HG03460 (cell line): ENCODE measurements around the gene TOMM40.
"Not testable (repeated sequence)": the region's sequence is repeated elsewhere in the genome, so short reads cannot be mapped to it uniquely, and the experiment has no call there.

ENCODE experiments used
- ATAC-seq: cut with Tn5 transposase; IDR thresholded peaks from one replicate; pipeline ENCODE4 v1.9.1; 2021; ENCODE audit not compliant: unreplicated experiment

The TOMM40 gene

DNA sequence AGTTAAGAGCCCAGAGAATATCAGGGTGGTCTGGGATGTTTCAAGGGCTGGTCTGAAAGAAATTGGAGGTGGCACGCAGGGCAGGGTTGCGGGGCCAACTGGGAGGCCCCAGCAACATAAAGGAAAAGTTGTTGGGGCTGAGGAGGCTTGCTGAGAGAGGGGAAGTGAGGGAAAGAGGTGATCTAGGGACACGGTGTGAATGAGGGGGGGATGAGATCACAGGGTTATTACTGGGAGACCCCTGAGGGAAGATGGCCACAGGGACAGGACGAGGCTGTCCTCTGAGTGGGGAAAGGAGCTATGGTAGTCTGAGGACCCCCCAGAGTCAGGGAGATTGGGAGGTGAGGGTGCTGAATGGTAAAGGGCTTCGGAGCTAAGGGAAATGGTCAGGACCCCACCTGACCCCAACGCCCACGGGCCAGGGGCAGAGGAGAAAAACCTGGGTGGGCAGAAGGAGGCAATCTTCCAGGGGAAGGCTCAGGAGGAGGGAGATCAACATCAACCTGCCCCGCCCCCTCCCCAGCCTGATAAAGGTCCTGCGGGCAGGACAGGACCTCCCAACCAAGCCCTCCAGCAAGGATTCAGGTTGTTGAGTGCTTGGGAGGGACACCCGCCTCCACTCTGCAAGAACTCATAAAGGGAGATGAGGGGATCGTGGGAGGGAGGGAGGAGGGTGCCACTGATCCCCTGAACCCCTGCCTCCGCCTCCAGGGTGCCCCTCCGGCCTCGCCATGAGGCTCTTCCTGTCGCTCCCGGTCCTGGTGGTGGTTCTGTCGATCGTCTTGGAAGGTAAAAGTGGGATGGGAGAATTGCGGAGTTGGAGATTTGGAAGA is 35.4 kb downstream of the TOMM40 start:
- not testable (repeated sequence) for ATAC-seq

DNA sequence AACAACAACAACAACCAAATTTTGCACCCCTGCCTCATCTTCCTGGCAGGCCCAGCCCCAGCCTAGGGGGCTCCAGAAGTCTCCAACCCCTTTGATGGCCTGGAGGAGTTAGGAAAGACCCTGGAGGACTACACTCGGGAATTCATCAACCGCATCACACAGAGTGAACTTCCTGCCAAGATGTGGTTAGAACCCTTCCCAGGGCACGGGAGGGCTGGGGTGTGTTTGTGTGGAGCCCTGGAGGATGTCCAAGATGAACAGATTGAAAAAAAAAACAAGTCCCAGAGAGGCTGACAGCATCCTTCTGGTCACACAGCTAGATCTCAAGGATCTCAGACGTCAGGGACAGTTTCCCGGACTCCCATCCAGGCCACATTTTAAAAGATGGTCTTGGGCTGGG is 36.7 kb downstream of the TOMM40 start:
- no peak for ATAC-seq

DNA sequence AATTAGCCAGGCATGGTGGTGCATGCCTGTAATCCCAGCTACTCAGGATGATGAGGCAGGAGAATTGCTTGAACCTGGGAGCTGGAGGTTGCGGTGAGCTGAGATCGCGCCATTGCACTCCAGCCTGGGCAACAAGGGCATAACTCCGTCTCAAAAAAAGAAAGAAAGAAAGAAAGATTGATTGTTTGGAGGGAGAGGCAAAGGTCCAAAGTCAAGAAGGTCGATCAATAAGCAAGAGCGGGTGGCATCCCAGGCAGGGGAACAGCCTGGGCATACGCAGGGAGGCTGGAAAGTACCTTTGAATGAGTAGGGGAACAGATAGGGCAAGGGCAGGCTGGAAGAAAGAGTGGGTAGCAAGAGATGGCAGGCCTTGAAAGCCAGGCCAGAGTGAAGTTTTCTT is 39.0 kb downstream of the TOMM40 start:
- ATAC-seq, result no peak

GRCh38 chr19:44931541-44931940 is 40.5 kb downstream of the TOMM40 start:
- ATAC-seq, result no peak

DNA sequence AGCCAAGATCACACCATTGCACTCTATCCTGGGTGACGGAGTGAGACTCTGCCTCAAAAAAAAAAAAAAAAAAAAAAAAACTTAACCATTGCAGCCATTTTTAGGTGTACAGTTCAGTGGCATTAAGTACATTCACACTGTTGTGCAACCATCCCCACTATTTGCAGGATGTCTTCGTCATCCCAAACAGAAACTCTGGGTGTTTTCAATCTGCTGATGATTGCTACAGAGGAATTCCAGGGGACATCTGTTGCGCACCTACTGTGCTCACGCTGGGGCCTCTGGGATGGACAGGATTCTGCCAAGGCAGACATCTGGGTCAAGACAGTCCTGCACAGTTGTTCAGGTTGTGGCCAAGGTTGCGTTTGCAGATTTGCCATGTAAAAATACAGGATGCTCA is 48.6 kb downstream of the TOMM40 start:
- no peak for ATAC-seq

GRCh38 chr19:44942067-44942571 is 51.1 kb downstream of the TOMM40 start, which contains the start of gene APOC4:
TSS of gene APOC4 (plus strand) at chr19:44942237. CDS start at chr19:44942278, 41 bp downstream.
- ATAC-seq, result no peak

GRCh38 chr19:44943801-44944249 is 52.8 kb downstream of the TOMM40 start:
- no peak for ATAC-seq

GRCh38 chr19:44947041-44947581 is 56.1 kb downstream of the TOMM40 start:
- ATAC-seq, result no peak

DNA sequence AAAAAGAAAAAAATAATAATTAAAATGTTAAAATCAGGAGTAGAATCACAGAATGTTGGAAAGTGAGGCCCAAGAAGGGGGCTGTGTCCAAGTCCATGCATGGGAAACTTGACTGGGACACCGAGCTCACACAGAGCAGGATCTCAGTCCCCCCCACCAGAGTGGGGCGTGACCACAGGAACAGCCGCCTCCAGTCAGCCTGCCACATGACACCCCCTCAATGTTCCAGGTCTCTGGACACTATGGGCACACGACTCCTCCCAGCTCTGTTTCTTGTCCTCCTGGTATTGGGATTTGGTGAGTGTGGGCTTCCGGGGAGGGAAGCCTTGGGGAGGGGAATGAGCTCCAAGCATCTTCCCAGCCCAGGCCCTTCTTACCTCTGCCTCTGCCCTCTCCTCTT is 57.2 kb downstream of the TOMM40 start:
- ATAC-seq, result no peak

- no peak for ATAC-seq
Measured at GRCh38 chr19:44948763-44949374, 57.8 kb downstream of the TOMM40 start.

DNA sequence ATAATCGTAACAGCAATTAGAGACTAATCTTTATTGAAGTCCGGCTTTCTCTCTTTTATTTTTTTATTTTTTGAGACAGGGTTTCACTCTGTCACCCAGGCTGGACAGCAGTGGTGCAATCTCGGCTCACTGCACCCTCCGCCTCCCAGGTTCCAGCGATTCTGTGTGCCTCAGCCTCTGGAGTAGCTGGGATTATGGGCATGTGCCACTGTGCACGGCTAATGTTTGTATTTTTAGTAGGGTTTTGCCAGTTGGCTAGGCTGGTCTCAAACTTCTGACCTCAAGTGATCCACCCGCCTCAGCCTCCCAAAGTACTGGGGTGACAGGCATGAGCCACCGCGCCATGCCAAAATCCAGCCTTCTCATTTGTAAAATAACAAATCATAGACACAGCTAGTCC is 58.5 kb downstream of the TOMM40 start:
- no peak for ATAC-seq

DNA sequence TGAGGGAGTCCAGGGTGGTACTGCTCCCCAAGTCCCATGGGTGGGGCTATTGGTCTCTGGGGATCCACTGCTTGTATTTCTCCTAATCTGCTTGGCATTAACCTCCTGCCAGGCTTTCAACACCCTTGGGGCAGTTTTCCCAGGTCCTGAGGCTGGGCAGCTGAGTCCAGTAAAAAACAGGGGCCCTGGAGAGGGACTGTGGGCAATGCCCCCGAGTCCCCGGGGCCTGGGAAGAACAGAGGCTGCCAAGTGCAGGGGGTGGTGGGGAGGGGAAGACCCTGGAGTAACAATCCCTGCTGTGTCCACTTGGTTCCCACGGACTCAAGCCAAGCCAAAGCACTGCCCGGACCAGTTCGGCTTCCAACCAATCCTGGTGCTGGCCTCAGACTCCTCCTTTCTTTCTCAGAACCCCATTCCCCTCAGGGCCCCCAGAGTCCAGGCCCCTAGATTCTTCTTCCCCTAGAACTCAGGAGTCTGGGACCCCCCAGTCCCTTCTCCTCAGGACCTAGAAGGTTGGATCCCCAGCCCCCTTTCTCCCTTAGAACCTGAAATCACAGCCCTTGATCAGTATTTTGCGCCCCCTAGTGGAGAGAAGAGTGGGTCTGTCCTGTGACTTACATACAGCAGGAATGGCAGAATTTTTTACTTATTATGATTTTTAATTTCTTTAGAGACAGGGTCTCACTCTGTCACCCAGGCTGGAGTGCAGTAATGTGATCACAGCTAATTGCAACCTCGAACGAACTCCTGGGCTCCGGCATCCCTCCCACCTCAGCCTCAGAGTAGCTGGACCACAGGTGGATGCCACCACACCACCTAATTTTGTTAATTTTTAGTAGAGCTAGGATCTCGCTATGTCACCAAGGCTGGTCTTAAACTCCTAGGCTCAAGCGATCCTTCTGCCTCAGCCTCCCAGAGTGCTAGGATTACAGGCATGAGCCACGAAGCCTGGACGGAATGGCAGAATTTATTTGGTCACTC is 60.4 kb downstream of the TOMM40 start:
- ATAC-seq, result no peak
